SU-DHL-6 (cell line): ENCODE data around the gene CACNA1C.

Source experiments
- H2AFZ ChIP-seq: fragments of 200-600 bp; sonication (generic); 2 replicates; pipeline ENCODE4 v1.6.1; 2014; ENCODE audit warnings: low read depth, mild to moderate bottlenecking, moderate library complexity, mixed read lengths, antibody characterized with exemption, low read length; ENCODE audit not compliant: severe bottlenecking
- H3F3A ChIP-seq: fragments of 200-600 bp; shearing (Covaris generic); 2 replicates; pipeline ENCODE4 v1.6.0; 2016; ENCODE audit warnings: antibody characterized with exemption, mild to moderate bottlenecking; ENCODE audit not compliant: insufficient read depth
- H3K27ac ChIP-seq: fragments of 200-600 bp; sonication (generic); 2 replicates; pipeline ENCODE4 v1.5.1; 2016; ENCODE audit warnings: low read depth, mild to moderate bottlenecking, low read length, moderate library complexity, mixed read lengths
- H3K27me3 ChIP-seq: fragments of 200-600 bp; sonication (generic), shearing (Covaris generic); 2 replicates; pipeline ENCODE4 v1.6.0; 2014; ENCODE audit warnings: mild to moderate bottlenecking, low read length
- H3K36me3 ChIP-seq: fragments of 200-600 bp; sonication (generic); 2 replicates; pipeline ENCODE4 v1.6.1; 2014; ENCODE audit warnings: mild to moderate bottlenecking, low read length, mixed read lengths
- H3K4me2 ChIP-seq: fragments of 300-600, 200-600 bp; shearing (Covaris generic), sonication (generic); 2 replicates; pipeline ENCODE4 v1.6.0; 2014; ENCODE audit warnings: low read length, low read depth, mild to moderate bottlenecking; ENCODE audit not compliant: poor library complexity, severe bottlenecking
- H3K4me3 ChIP-seq: fragments of 200-600 bp; sonication (generic); 2 replicates; pipeline ENCODE4 v1.5.1; 2014; ENCODE audit warnings: antibody characterized with exemption, low read length, mild to moderate bottlenecking, mixed read lengths; ENCODE audit not compliant: insufficient read depth, poor library complexity, severe bottlenecking
- H3K79me2 ChIP-seq: fragments of 200-600 bp; sonication (generic); 2 replicates; pipeline ENCODE4 v1.6.1; 2014; ENCODE audit warnings: mild to moderate bottlenecking, low read length, moderate library complexity; ENCODE audit not compliant: insufficient read depth
- H3K9ac ChIP-seq: fragments of 200-600 bp; sonication (generic); 2 replicates; pipeline ENCODE4 v1.7.0; 2014; ENCODE audit warnings: mild to moderate bottlenecking, low read length
- H3K9me2 ChIP-seq: fragments of 200-600 bp; sonication (generic); replicated peaks from 2 replicates; pipeline ENCODE4 v1.6.1; 2014; ENCODE audit warnings: low read length; ENCODE audit not compliant: insufficient read depth
- H3K9me3 ChIP-seq: fragments of 200-600 bp; sonication (generic); 2 replicates; pipeline ENCODE4 v1.6.1; 2014; ENCODE audit warnings: low read length, mixed read lengths; ENCODE audit not compliant: insufficient read depth
- H4K20me1 ChIP-seq: fragments of 200-600 bp; sonication (generic); 2 replicates; pipeline ENCODE4 v1.6.1; 2014; ENCODE audit warnings: low read depth, mild to moderate bottlenecking, antibody characterized with exemption, low read length, moderate library complexity, mixed read lengths
- EZH2phosphoT487 ChIP-seq: fragments of 200-600 bp; sonication (generic), shearing (Covaris generic); conservative IDR thresholded peaks from 2 replicates; pipeline ENCODE4 v1.6.1; 2018; ENCODE audit warnings: mild to moderate bottlenecking, antibody characterized with exemption, low read length, moderate library complexity, mixed read lengths
- TF ChIP-seq, protein P1 (sequence below): fragments of 200-600 bp; sonication (generic); IDR thresholded peaks from one replicate; pipeline ENCODE4 v1.5.1; 2017; ENCODE audit warnings: antibody characterized with exemption, mild to moderate bottlenecking, low read length, moderate library complexity; ENCODE audit not compliant: insufficient read depth, poor library complexity, severe bottlenecking

Gene CACNA1C

DNA sequence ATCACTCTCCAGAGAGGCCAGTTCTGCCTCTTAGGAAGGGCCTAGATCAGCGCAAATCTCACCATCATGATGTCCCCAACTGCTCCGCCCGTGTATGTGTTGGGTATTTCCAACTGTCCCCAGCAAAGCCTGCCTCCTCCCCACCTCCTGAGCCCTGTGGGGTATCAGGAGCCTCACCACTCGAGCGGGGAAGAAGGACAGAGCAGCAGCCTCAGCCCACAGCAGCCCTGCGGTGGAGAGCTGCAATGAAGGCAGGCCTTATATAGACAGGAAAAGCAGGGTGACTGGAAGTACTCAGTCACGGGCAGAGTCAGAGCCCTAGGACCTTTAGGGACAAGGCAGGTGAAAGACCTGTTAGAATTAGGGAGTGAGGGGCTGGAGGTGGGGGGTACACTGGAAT, 358.2 kb downstream of the CACNA1C start:
- TF ChIP-seq, protein P1, sequence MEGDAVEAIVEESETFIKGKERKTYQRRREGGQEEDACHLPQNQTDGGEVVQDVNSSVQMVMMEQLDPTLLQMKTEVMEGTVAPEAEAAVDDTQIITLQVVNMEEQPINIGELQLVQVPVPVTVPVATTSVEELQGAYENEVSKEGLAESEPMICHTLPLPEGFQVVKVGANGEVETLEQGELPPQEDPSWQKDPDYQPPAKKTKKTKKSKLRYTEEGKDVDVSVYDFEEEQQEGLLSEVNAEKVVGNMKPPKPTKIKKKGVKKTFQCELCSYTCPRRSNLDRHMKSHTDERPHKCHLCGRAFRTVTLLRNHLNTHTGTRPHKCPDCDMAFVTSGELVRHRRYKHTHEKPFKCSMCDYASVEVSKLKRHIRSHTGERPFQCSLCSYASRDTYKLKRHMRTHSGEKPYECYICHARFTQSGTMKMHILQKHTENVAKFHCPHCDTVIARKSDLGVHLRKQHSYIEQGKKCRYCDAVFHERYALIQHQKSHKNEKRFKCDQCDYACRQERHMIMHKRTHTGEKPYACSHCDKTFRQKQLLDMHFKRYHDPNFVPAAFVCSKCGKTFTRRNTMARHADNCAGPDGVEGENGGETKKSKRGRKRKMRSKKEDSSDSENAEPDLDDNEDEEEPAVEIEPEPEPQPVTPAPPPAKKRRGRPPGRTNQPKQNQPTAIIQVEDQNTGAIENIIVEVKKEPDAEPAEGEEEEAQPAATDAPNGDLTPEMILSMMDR, result no peak
- no peak for TF ChIP-seq EZH2phosphoT487
- Histone ChIP-seq H3K4me3 (no peak overlapping the region), H3K9me2 (no peaks in the 10 kb centered on the region), H3K9ac (no peak overlapping the region), H3F3A (no peaks in the 10 kb centered on the region), H3K27ac (no peak overlapping the region), H2AFZ (no peak overlapping the region), H3K36me3 (no peaks in the 10 kb centered on the region), H4K20me1 (no peaks in the 10 kb centered on the region), H3K4me2 (no peak overlapping the region), H3K27me3 (0 out of 2 replicates have a peak, but pooled peaks cover 4% of the 10 kb centered on the region), H3K9me3 (no peaks in the 10 kb centered on the region), H3K79me2 (no peaks in the 10 kb centered on the region)

DNA sequence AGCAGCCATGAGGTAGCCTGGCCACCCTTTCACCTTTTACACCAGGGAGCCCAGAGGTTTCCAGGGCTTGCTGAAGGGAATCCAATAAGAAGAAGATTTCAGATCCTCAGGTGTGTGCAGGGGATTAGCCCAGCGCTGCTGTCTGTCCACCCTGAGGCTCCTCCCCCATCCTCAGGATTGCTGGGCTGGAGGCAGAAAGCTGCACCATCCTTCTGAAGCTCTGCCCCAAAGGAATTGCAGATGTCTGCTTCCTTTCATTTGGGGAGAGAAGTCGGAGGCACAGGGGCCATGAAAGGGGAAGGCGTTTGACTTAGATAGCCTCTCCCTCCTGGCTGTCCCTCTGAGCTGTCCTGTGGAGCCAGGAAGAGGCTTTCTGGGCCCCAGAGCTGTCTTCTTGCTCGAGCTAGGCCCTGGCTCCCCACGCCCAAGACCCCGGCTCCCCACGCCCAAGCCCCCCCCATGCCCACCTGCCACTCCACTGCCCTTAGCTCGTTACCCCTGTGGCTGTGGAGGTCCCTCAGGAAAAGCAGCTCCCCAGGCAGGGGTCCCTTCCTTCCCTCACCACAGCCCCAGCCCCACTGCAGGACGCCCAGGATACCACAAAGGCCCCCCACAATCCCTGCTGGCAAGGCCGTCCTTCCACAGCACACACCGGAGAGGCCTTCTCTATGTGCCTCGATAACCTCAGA, 359.0 kb downstream of the CACNA1C start:
- TF ChIP-seq, protein P1, result no peak
- no peak for TF ChIP-seq EZH2phosphoT487
- Histone ChIP-seq H2AFZ (no peak overlapping the region), H3K9me2 (no peaks in the 10 kb centered on the region), H3K9me3 (no peaks in the 10 kb centered on the region), H3K36me3 (no peaks in the 10 kb centered on the region), H3K27me3 (no peaks in the 10 kb centered on the region), H3F3A (no peaks in the 10 kb centered on the region), H3K4me2 (no peak overlapping the region), H3K79me2 (no peaks in the 10 kb centered on the region), H4K20me1 (no peaks in the 10 kb centered on the region), H3K9ac (no peak overlapping the region), H3K4me3 (no peak overlapping the region), H3K27ac (no peak overlapping the region)

DNA sequence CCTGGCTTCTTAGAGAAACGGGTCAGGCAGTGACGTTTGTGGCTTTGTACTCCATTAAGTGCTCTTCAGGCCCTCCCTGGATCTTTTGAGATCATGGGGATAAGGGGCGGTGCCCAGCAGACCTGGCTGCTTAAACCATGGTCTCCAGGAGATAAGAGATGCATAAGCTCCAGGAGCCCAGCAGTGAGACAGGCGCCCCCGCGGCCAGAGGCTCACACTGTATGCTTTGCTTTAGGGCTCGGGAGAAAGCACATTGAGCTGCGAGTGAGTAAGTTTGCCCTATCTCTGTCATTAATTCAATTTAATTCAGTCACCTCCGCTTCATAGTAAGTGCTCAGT, 359.5 kb downstream of the CACNA1C start:
- Histone ChIP-seq H3K9ac (no peak overlapping the region), H3K4me2 (no peak overlapping the region), H3K9me2 (no peaks in the 10 kb centered on the region), H3K4me3 (no peak overlapping the region), H3K36me3 (no peaks in the 10 kb centered on the region), H3F3A (no peaks in the 10 kb centered on the region), H3K79me2 (no peaks in the 10 kb centered on the region), H3K9me3 (no peaks in the 10 kb centered on the region), H3K27ac (no peak overlapping the region), H2AFZ (no peak overlapping the region), H3K27me3 (no peaks in the 10 kb centered on the region), H4K20me1 (no peaks in the 10 kb centered on the region)
- TF ChIP-seq, protein P1, result no peak
- no peak for TF ChIP-seq EZH2phosphoT487
